Smooth muscle cell (in vitro differentiated cells): Measurements from ENCODE around the gene MICA. TPM values are rescaled to one million over a fixed set of nuclear protein-coding genes. Genes with fewer than 3 reads are reported as not detected.
"Not testable (repeated sequence)": the region's sequence is repeated elsewhere in the genome, so short reads cannot be mapped to it uniquely, and the experiment has no call there.

Source experiments
- DNase-seq: peaks from one replicate; lab custom pipeline; 2025; ENCODE audit not compliant: unreplicated experiment; lab: John Stamatoyannopoulos, UW
- H2AFZ ChIP-seq: fragments of 200-600 bp; sonication (generic); 2 replicates; pipeline ENCODE4 v1.6.0; 2016; ENCODE audit warnings: antibody characterized with exemption, low read depth, mild to moderate bottlenecking
- H3F3A ChIP-seq: fragments of 200-600 bp; sonication (generic); 2 replicates; pipeline ENCODE4 v1.6.0; 2017; ENCODE audit warnings: antibody characterized with exemption, low read depth
- H3K27ac ChIP-seq: fragments of 200-600 bp; sonication (generic); 2 replicates; pipeline ENCODE4 v1.5.1; 2016; ENCODE audit warnings: low read depth, mild to moderate bottlenecking
- H3K27me3 ChIP-seq: fragments of 200-600 bp; sonication (generic); 2 replicates; pipeline ENCODE4 v1.6.1; 2016; ENCODE audit warnings: low read depth, mild to moderate bottlenecking
- H3K36me3 ChIP-seq: fragments of 200-600 bp; sonication (generic); 2 replicates; pipeline ENCODE4 v1.5.1; 2016; ENCODE audit warnings: low read depth
- H3K4me1 ChIP-seq: fragments of 200-600 bp; sonication (generic); 2 replicates; pipeline ENCODE4 v1.5.1; 2016; ENCODE audit warnings: low read depth
- H3K4me2 ChIP-seq: fragments of 200-600 bp; sonication (generic); 2 replicates; pipeline ENCODE4 v1.6.0; 2016; ENCODE audit warnings: mild to moderate bottlenecking
- H3K4me3 ChIP-seq: fragments of 200-600 bp; sonication (generic); 2 replicates; pipeline ENCODE4 v1.5.1; 2016; ENCODE audit warnings: mild to moderate bottlenecking
- H3K79me2 ChIP-seq: fragments of 200-600 bp; sonication (generic); 2 replicates; pipeline ENCODE4 v1.6.0; 2016; ENCODE audit warnings: low read depth, mild to moderate bottlenecking
- H3K9ac ChIP-seq: fragments of 200-600 bp; sonication (generic); 2 replicates; pipeline ENCODE4 v1.6.0; 2016; ENCODE audit warnings: low read depth
- H3K9me3 ChIP-seq: fragments of 200-600 bp; sonication (generic); replicated peaks from 2 replicates; pipeline ENCODE4 v1.5.1; 2016; ENCODE audit warnings: low read depth
- H4K20me1 ChIP-seq: fragments of 200-600 bp; sonication (generic); 2 replicates; pipeline ENCODE4 v1.6.0; 2016; ENCODE audit warnings: low read depth
- WGBS: methylation state at CpG from one replicate; pipeline ENCODE4 v1.1.7; 2016; ENCODE audit warnings: low lambda C conversion rate; 5-methylcytosine and 5-hydroxymethylcytosine counted together
- polyA plus RNA-seq: library from polyadenylated mRNA; unstranded; fragments of >200 nt; fragmentation: Nextera tagmentation; extraction: Ambion mirVana; gene quantifications from 2 replicates; pipeline ENCODE4 v1.2.1, GENCODE V29; 2016
- total RNA-seq: library from RNA; depleted of rRNA; stranded (reverse); fragments of >200 nt; gene quantifications from 2 replicates; pipeline ENCODE4 v1.2.3, GENCODE V29; 2014
- TF ChIP-seq, protein P1 (sequence below): fragments of 200-600 bp; sonication (generic); IDR thresholded peaks from 2 replicates; pipeline ENCODE4 v1.5.1; 2017; ENCODE audit warnings: borderline replicate concordance, mild to moderate bottlenecking, antibody characterized with exemption; ENCODE audit not compliant: insufficient read depth, poor library complexity, severe bottlenecking

The MICA gene
- total and polyA plus RNA-seq, 2 experiments from 2014 or later, result 54.2 to 60.8 TPM

DNA sequence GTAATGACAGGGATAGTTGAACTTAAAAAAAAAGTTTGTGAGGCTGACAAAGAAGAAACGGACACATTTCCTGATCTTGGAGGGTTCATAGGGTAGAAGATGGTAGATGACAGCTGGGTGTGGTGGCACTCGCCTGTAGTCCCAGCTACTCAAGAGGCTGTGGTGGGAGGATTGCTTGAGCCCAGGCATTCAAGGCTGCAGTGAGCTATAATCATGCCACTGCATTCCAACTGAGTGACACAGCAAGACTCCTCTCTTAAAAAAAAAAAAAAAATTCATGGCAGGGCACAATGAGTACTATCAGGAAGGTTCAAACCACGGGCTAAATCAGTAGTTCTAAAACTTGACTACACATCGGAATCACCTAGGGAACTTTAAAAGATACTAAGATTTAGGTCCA, 2.0 kb upstream of the MICA start:
- Histone ChIP-seq H2AFZ (no peak overlapping the region), H3K36me3 (no peaks in the 10 kb centered on the region), H3F3A (peaks cover 9% of the 10 kb centered on the region), H3K4me1 (peaks cover 9% of the 10 kb centered on the region), H3K79me2 (peaks cover 34% of the 10 kb centered on the region), H3K9ac (no peak overlapping the region), H4K20me1 (peaks cover 37% of the 10 kb centered on the region), H3K27ac (peak overlapping the region; percentile 87), H3K9me3 (no peaks in the 10 kb centered on the region), H3K4me2 (peak overlapping the region; percentile 97), H3K4me3 (peak overlapping the region; percentile 84), H3K27me3 (no peaks in the 10 kb centered on the region)
- TF ChIP-seq, protein P1, sequence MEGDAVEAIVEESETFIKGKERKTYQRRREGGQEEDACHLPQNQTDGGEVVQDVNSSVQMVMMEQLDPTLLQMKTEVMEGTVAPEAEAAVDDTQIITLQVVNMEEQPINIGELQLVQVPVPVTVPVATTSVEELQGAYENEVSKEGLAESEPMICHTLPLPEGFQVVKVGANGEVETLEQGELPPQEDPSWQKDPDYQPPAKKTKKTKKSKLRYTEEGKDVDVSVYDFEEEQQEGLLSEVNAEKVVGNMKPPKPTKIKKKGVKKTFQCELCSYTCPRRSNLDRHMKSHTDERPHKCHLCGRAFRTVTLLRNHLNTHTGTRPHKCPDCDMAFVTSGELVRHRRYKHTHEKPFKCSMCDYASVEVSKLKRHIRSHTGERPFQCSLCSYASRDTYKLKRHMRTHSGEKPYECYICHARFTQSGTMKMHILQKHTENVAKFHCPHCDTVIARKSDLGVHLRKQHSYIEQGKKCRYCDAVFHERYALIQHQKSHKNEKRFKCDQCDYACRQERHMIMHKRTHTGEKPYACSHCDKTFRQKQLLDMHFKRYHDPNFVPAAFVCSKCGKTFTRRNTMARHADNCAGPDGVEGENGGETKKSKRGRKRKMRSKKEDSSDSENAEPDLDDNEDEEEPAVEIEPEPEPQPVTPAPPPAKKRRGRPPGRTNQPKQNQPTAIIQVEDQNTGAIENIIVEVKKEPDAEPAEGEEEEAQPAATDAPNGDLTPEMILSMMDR, result no peak
- DNase-seq, result no peak
- 25% methylated on average over 4 of the region's 4 CpGs for WGBS

DNA sequence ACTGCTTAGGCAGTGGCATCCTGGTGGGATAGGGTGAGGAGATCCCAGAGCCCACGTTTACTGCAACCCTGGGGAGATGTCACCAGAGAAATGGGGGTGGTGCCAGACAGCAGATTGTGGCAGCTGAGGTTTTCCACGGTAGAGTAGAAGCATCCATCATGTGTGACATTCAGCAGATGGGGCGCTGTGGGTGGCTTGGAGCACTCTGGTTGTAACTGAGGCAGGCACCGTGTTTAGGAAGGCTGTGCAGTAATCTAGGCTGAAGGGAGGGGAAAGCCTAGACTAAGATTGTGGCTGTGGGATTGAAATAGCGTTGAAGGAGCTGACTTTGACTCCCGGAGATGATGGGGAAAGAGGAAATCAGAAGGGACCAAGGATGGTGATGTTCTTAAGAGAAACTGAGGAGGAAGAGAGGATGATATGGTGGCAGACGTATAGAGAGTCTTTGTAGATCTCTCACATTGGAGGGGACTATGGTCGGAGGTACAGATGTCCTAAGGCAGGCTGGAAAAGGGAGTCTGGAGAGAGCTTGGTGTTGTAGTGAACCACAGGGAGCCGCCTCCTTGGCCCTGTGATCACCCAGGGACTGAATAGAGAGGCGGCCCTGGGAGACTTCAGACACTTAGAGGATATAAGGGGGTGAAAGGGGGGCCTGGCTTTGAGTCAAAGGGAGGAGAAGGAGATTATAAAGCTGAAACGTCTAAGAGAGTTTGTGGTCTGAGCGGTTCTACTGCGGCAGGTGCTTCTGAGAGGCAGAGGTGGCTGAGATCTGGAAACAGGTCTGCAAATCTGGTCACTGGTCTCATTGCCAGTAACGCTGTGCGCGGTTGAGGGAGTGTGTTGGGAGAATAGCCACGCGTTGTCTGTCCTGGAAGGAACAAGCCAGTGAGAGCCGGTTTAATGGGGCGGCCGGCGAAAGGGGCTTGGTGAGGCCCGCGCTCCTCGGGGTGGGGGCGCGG, 792 bp upstream of the MICA start:
- DNase-seq, result no peak

DNA sequence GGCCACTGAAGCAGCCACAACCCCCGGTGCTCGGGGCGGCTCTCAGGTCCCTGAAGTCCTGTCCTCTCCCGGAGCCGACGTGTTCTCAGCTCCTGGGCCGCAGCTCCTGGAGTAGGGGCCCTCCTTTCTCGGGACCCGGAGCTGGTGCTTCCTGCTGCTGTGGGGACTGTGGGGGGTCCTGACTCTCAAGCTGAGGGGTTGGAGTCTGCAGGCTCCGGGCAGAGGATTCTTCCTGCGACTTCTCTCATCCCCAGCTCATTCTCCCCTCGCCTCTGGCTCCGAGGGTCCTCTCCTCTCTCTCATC, 618 bp downstream of the MICA start:
- 0% methylated on average over 13 of the region's 13 CpGs for WGBS
- not testable (repeated sequence) for DNase-seq, H3K9me3 ChIP-seq, H3K36me3 ChIP-seq, H3K27me3 ChIP-seq
- peaks cover 58% of the 10 kb centered on the region for H3K79me2 ChIP-seq
- H3K4me3 ChIP-seq, result peak overlapping the region; percentile 84
- H2AFZ ChIP-seq, result peak overlapping the region; percentile 74
- H4K20me1 ChIP-seq, result peaks cover 63% of the 10 kb centered on the region
- H3K9ac ChIP-seq, result peak overlapping the region; percentile 65
- H3K4me1 ChIP-seq, result peaks cover 18% of the 10 kb centered on the region
- H3K4me2 ChIP-seq, result peak overlapping the region; percentile 97
- peaks cover 19% of the 10 kb centered on the region for H3F3A ChIP-seq
- H3K27ac ChIP-seq, result peak overlapping the region; percentile 87

More for the DNA sequence above, 792 bp upstream of the MICA start:
- 28% methylated on average over 22 of the region's 27 CpGs for WGBS
- Histone ChIP-seq H3K4me1 (peaks cover 15% of the 10 kb centered on the region), H3K4me3 (peak overlapping the region; percentile 84), H3K4me2 (peak overlapping the region; percentile 97), H3K27ac (peak overlapping the region; percentile 87), H4K20me1 (peaks cover 49% of the 10 kb centered on the region), H3F3A (peaks cover 19% of the 10 kb centered on the region), H3K79me2 (peaks cover 46% of the 10 kb centered on the region), H3K36me3 (no peaks in the 10 kb centered on the region), H3K9me3 (no peaks in the 10 kb centered on the region), H3K9ac (no peak overlapping the region), H2AFZ (no peak overlapping the region), H3K27me3 (no peaks in the 10 kb centered on the region)
- TF ChIP-seq, protein P1, result no peak

GRCh38 chr6:31405996-31406395, 2.6 kb downstream of the MICA start:
- DNase-seq, result no peak
- Histone ChIP-seq H3K36me3 (no peaks in the 10 kb centered on the region), H2AFZ (no peak overlapping the region), H3K4me3 (no peak overlapping the region), H3K27ac (no peak overlapping the region), H3K27me3 (no peaks in the 10 kb centered on the region), H4K20me1 (peaks cover 83% of the 10 kb centered on the region), H3K9me3 (no peaks in the 10 kb centered on the region), H3K4me2 (no peak overlapping the region), H3K4me1 (peaks cover 18% of the 10 kb centered on the region), H3F3A (peaks cover 16% of the 10 kb centered on the region), H3K9ac (no peak overlapping the region), H3K79me2 (peaks cover 75% of the 10 kb centered on the region)
- TF ChIP-seq, protein P1, result no peak
- WGBS, result 91% methylated on average over 5 of the region's 5 CpGs
